ENCODE measurements around the gene MAP7. TPM values are rescaled to one million over a fixed set of nuclear protein-coding genes. Genes with fewer than 3 reads are reported as not detected.

MAP7 gene
- total RNA-seq, 2 donors from 2014 or later: 35.1 to 45.2 TPM

DNA sequence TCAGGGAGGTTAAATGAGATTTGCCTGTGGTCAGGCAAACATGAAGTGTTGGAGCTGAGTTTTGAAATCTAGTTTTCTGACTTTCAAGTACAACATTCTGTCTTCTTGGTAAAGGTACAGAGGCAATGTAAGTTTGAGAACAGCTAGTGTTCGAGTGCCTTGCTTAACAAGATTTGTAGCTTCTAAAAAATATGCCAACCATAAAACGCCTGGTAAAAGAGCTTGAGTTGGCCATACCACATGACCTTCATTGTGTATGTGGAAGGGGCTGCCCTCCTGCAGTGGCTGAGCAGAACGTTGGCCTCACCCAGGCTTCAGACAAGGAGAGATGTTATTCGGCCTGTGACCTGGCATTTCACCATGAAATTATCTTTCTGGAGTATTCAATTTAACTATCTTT, 86.5 kb downstream of the MAP7 start:
- Histone ChIP-seq H3K27me3 (replicated peaks; ENCODE audit: insufficient read depth) (no peaks in the 10 kb centered on the region), H3K27ac (no peak overlapping the region), H3K4me1 (replicated peaks) (no peaks in the 10 kb centered on the region), H3K4me3 (no peak overlapping the region), H3K9me3 (no peaks in the 10 kb centered on the region), H3K36me3 (no peaks in the 10 kb centered on the region)
- intact Hi-C loops (cut with DNase I): no loop called here
- 49% methylated on average over 4 of the region's 4 CpGs for WGBS
- no peak for DNase-seq (ENCODE audit: low spot score)
- TF ChIP-seq POLR2AphosphoS5 (IDR thresholded peaks at IDR 0.05) (no peak), POLR2A (IDR thresholded peaks at IDR 0.05) (no peak)
- TF ChIP-seq, protein P1, sequence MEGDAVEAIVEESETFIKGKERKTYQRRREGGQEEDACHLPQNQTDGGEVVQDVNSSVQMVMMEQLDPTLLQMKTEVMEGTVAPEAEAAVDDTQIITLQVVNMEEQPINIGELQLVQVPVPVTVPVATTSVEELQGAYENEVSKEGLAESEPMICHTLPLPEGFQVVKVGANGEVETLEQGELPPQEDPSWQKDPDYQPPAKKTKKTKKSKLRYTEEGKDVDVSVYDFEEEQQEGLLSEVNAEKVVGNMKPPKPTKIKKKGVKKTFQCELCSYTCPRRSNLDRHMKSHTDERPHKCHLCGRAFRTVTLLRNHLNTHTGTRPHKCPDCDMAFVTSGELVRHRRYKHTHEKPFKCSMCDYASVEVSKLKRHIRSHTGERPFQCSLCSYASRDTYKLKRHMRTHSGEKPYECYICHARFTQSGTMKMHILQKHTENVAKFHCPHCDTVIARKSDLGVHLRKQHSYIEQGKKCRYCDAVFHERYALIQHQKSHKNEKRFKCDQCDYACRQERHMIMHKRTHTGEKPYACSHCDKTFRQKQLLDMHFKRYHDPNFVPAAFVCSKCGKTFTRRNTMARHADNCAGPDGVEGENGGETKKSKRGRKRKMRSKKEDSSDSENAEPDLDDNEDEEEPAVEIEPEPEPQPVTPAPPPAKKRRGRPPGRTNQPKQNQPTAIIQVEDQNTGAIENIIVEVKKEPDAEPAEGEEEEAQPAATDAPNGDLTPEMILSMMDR (IDR thresholded peaks at IDR 0.05): no peak

DNA sequence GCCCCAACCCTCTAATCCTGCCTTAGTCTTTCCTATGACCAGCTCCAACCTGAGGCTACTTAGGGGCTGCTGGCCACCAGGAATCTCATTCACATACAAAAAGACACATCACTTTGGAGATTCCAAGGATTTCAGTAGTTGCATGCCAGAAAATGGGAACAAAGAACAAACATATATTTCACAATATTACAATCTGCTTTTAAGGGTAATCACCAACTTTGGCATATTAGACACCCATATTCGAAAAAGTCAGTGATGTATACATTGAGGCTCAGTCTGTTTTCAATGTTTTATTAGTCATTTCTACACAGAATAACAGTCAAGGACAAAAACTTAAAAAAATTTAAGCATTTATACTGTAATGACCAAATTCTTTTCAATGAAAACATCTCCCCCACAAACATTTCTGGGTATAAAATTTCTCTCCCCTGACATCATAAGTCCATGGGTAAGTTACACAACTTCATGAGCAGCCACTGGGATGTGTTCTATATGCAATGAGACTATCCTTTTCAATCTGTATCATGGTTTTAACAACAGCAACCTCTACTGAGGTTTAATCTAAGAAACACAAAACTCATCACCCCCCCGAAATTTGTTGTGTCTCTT, 103.5 kb downstream of the MAP7 start:
- H3K36me3 ChIP-seq: no peaks in the 10 kb centered on the region
- no peaks in the 10 kb centered on the region for H3K9me3 ChIP-seq
- TF ChIP-seq POLR2AphosphoS5 (IDR thresholded peaks at IDR 0.05): no peak
- no peak for TF ChIP-seq POLR2A (IDR thresholded peaks at IDR 0.05)
- TF ChIP-seq, protein P1 (IDR thresholded peaks at IDR 0.05): no peak
- no peaks in the 10 kb centered on the region for H3K4me1 ChIP-seq (replicated peaks)
- DNase-seq (ENCODE audit: low spot score): no peak
- intact Hi-C loops (cut with DNase I): no loop called here
- no peak overlapping the region for H3K4me3 ChIP-seq
- 77% methylated on average over 2 of the region's 2 CpGs for WGBS
- no peaks in the 10 kb centered on the region for H3K27me3 ChIP-seq (replicated peaks; ENCODE audit: insufficient read depth)
- H3K27ac ChIP-seq: no peak overlapping the region

DNA sequence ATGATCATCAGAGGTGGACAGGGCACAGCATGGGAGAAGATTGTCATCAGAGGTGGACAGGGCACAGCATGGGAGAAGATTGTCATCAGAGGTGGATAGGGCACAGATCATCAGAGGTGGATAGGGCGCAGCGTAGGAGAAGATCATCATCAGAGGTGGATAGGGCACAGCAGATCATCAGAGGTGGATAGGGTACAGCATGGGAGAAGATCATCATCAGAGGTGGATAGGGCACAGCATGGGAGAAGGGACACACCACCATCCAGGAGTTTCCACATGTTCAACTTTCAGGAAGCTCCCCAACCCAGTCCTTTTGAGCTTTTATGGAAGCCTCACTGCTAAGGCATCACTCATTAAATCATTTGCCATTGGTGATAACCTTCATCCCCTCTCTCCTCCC, 104.1 kb downstream of the MAP7 start:
- Histone ChIP-seq H3K27ac (no peak overlapping the region), H3K9me3 (no peaks in the 10 kb centered on the region), H3K27me3 (replicated peaks; ENCODE audit: insufficient read depth) (no peaks in the 10 kb centered on the region), H3K4me3 (no peak overlapping the region), H3K36me3 (no peaks in the 10 kb centered on the region), H3K4me1 (replicated peaks) (no peaks in the 10 kb centered on the region)
- no peak for DNase-seq (ENCODE audit: low spot score)
- intact Hi-C loops (cut with DNase I): no loop called here
- TF ChIP-seq, protein P1 (IDR thresholded peaks at IDR 0.05): no peak
- TF ChIP-seq POLR2AphosphoS5 (IDR thresholded peaks at IDR 0.05): no peak
- no peak for TF ChIP-seq POLR2A (IDR thresholded peaks at IDR 0.05)
- 94% methylated on average over 2 of the region's 2 CpGs for WGBS

DNA sequence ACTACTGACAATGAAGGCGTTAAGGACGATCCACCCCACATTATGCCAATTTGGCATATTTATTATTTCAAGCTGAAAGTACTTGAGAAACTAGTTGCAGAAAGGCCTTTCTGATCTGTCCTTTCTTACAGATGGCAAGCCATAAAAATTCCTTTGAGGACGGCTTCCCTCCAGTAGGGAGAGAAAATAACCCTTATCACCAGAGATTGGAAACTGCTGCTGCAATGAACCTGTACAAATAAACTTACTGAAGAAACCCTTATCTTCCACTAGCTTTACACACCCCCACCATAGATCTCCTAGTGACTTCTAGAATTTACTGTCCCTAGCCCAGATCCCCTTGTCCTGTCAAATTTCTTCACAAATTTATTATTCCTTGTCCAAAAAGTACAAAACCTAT, 105.2 kb downstream of the MAP7 start:
- Histone ChIP-seq H3K4me1 (replicated peaks) (no peaks in the 10 kb centered on the region), H3K27me3 (replicated peaks; ENCODE audit: insufficient read depth) (no peaks in the 10 kb centered on the region), H3K36me3 (no peaks in the 10 kb centered on the region), H3K27ac (no peak overlapping the region), H3K4me3 (no peak overlapping the region), H3K9me3 (no peaks in the 10 kb centered on the region)
- TF ChIP-seq POLR2A (IDR thresholded peaks at IDR 0.05) (no peak), POLR2AphosphoS5 (IDR thresholded peaks at IDR 0.05) (no peak)
- TF ChIP-seq, protein P1 (IDR thresholded peaks at IDR 0.05): no peak
- WGBS: 32% methylated on average over 3 of the region's 3 CpGs
- DNase-seq (ENCODE audit: low spot score): no peak
- intact Hi-C loops (cut with DNase I): no loop called here

DNA sequence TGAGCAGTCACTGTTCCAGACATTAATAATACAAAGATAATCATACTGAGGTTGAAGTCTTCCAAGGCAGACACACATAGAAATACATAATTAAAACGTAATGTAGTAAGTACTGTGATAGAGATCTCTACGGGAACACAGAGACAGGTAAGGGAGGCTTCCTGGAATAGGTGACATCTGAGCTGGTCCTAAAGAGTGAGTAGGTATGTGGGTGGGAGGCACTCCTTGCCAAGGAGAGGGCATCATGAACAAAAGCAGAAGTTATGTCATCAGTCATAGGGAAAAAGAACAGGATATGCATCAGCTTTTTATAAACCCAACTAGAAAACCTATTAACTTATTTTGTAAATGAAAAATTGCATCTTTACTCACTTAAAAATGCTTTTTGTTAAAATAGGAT, 110.0 kb downstream of the MAP7 start:
- DNase-seq (ENCODE audit: low spot score): no peak
- Histone ChIP-seq H3K4me3 (no peak overlapping the region), H3K27ac (peak overlapping the region in 1 of 2 donors; percentile 8), H3K4me1 (replicated peaks) (no peaks in the 10 kb centered on the region), H3K36me3 (no peaks in the 10 kb centered on the region), H3K27me3 (replicated peaks; ENCODE audit: insufficient read depth) (no peaks in the 10 kb centered on the region), H3K9me3 (no peaks in the 10 kb centered on the region)
- TF ChIP-seq POLR2AphosphoS5 (IDR thresholded peaks at IDR 0.05) (no peak), POLR2A (IDR thresholded peaks at IDR 0.05) (no peak)
- intact Hi-C loops (cut with DNase I): no loop called here
- WGBS: 39% methylated on average over 2 of the region's 2 CpGs
